Psoas muscle (tissue), 8 donors: ENCODE measurements around the gene AMBRA1. TPM values are rescaled to one million over a fixed set of nuclear protein-coding genes. Genes with fewer than 3 reads are reported as not detected.

Experiments used
- ATAC-seq, 4 donors: fragments of 200-7000 bp; cut with Tn5 transposase; one replicate each; pipeline ENCODE4 v1.9.1; 2020; ENCODE audit warnings: moderate library complexity in 3 of 4, mild to moderate bottlenecking in 2 of 4
- DNase-seq, 2 donors: peaks; one replicate each; pipeline ENCODE4 v3.0.0-alpha.2; 2020
- H3K27ac ChIP-seq: fragments of 200-600 bp; one replicate; pipeline ENCODE4 v1.8.0; 2022
- H3K27me3 ChIP-seq, 3 donors: fragments of 200-600 bp in 1 of 3; one replicate each; pipeline versions ENCODE4 v1.6.1 to v1.8.0; 2013 to 2022; ENCODE audit warnings: low read length in 2 of 3, mild to moderate bottlenecking in 2 of 3, moderate library complexity in 1 of 3; ENCODE audit not compliant: insufficient read depth in 3 of 3
- H3K36me3 ChIP-seq, 2 donors: fragments of 200-600 bp in 1 of 2; one replicate each; pipeline versions ENCODE4 v1.6.1 to v1.8.0; 2013 to 2022; ENCODE audit warnings: low read depth in 1 of 2, mild to moderate bottlenecking in 1 of 2, moderate library complexity in 1 of 2; ENCODE audit not compliant: insufficient read depth in 1 of 2
- H3K4me1 ChIP-seq: fragments of 200-600 bp; one replicate; pipeline ENCODE4 v1.8.0; 2022
- H3K4me3 ChIP-seq: fragments of 200-600 bp; one replicate; pipeline ENCODE4 v1.8.0; 2022; ENCODE audit warnings: mild to moderate bottlenecking
- H3K9me3 ChIP-seq: fragments of 200-600 bp; one replicate; pipeline ENCODE4 v1.8.0; 2022
- CTCF ChIP-seq: fragments of 200-600 bp; IDR thresholded peaks from one replicate; pipeline ENCODE4 v1.8.0; 2022; ENCODE audit warnings: antibody characterized with exemption
- WGBS, 3 donors: extraction: QIAGEN DNeasy Blood & Tissue Kit; methylation state at CpG; one replicate each; pipeline versions ENCODE4 v1.1.6 to v1.1.7; 2013; 5-methylcytosine and 5-hydroxymethylcytosine counted together
- intact Hi-C, 2 donors: fragments of 100-400 bp; cut with DNase I; formaldehyde crosslinking; loops; one replicate each; pipeline versions ENCODE4 v1.11.0 to v1.14.2; 2022
- polyA plus RNA-seq, 3 donors: library from polyadenylated mRNA; stranded (reverse); fragments of 200-250 nt; gene quantifications; one replicate each; pipeline ENCODE4 v1.2.3, GENCODE V29; 2013
- total RNA-seq, 4 donors: library from RNA; stranded (reverse); fragmentation: NEBNext Ultra II Directional in 2 of 4; extraction: Animal tissue kit (Norgen Biotek cat#: 25700) in 2 of 4; gene quantifications; one replicate each; pipeline versions ENCODE4 v1.2.1 to v1.2.4, GENCODE V29; 2021 to 2023
- donor health status: healthy with polysubstance abuse.
- donor health status: DM: no; HTN: no; CAD: no; lungs with moderate emphysema.
- donor health status: Bipolar disorder and iron deficiency.
- donor health status: healthy.
- donor health status: DM: yes; HTN: yes; CAD: no.
- donor health status: DM: no; HTN: no; CAD: no.
- donor health status: DM: no; HTN: no; CAD: no.
- donor health status: DM: yes; HTN: yes; CAD: no.

AMBRA1 gene
- total and polyA plus RNA-seq, 7 donors: 5.1 to 23.5 (median 10.8) TPM

DNA sequence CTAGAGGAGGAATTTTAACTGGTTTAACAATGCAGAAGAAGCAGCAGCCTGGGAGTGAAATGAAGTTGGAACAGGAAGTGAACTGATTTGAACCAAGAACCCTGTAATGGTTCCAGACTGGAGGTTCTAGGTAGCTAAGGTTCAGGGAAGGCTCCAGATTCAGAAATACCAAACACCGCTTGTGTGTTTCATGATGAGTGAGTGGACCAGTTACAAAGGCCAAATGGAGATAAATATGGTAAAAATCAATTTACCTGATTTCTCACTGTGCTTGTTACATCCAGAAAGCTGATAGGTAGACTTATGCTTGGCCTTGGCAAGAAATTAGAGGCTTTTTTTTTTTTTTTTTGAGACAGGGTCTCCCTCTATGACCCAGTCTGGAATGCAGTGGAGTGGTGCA lies 36.4 kb upstream of the AMBRA1 start:
- Histone ChIP-seq H3K4me3 (no peak overlapping the region), H3K27me3 (no peaks in the 10 kb centered on the region), H3K9me3 (no peaks in the 10 kb centered on the region), H3K4me1 (no peaks in the 10 kb centered on the region), H3K36me3 (peaks cover 0 to 75% of the 10 kb centered on the region in 2 donors), H3K27ac (no peak overlapping the region)
- intact Hi-C loops: no loop called here
- DNase-seq (no peak), ATAC-seq (no peak)
- TF ChIP-seq CTCF: no peak
- WGBS, 3 donors: 96 to 100% (median 100%) methylated on average over 1 of the region's 1 CpG

DNA sequence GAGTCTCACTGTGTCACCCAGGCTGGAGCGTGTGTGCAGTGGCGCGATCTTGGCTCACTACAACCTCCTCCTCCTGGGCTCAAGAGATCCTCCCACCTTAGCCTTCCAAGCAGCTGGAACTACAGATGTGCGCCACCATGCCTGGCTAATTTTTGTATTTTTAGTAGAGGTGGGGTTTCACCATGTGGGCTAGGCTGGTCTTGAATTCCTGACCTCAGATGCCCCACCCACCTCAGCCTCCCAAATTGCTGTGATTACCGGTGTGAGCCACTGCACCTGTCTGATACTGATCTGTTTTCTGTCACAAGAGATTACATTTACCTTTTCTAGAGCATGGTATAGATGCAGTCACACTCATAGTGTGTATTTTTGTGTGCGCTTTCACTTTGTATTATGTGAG lies 35.1 kb upstream of the AMBRA1 start:
- Histone ChIP-seq H3K4me3 (no peak overlapping the region), H3K27ac (no peak overlapping the region), H3K4me1 (no peaks in the 10 kb centered on the region), H3K9me3 (no peaks in the 10 kb centered on the region), H3K27me3 (no peaks in the 10 kb centered on the region), H3K36me3 (peaks cover 0 to 80% of the 10 kb centered on the region in 2 donors)
- 71 to 82% (median 74%) methylated on average over 6 of the region's 6 CpGs for WGBS, 3 donors
- DNase-seq (no peak), ATAC-seq (no peak)
- TF ChIP-seq CTCF: no peak
- intact Hi-C loops: no loop called here

- TF ChIP-seq CTCF: no peak
- WGBS, 3 donors: 88 to 97% (median 96%) methylated on average over 3 of the region's 3 CpGs
- H3K27me3 ChIP-seq: no peaks in the 10 kb centered on the region
- H3K4me1 ChIP-seq: no peaks in the 10 kb centered on the region
- H3K4me3 ChIP-seq: no peak overlapping the region
- DNase-seq (no peak), ATAC-seq (no peak)
- peaks cover 2 to 82% of the 10 kb centered on the region in 2 donors for H3K36me3 ChIP-seq
- intact Hi-C loops: no loop called here
- no peaks in the 10 kb centered on the region for H3K9me3 ChIP-seq
- H3K27ac ChIP-seq: no peak overlapping the region
These were observed 31.6 kb upstream of the AMBRA1 start for GRCh38 chr11:46625406-46625805.

DNA sequence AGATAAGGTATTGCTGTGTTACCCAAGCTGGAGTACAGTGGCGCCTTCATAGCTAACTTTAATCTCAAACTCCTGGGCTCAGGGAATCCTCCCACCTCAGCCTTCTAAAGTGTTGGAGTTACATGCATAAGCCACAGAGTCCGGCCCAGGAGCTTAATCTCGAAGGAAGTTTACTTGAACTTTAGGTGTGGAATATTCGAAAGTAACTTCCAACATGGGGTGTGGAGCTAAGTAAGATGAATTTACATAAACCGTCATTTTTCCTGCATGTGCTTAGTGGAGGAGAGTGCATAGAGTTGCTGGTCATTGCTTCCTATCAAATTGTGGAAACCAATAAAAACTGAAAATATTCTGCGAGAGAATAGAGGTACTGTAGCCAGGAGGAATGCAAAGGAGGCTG lies 25.0 kb upstream of the AMBRA1 start:
- Histone ChIP-seq H3K36me3 (peaks cover 2 to 34% of the 10 kb centered on the region in 2 donors), H3K9me3 (no peaks in the 10 kb centered on the region), H3K27ac (peak overlapping the region; percentile 97), H3K4me1 (peaks cover 23% of the 10 kb centered on the region), H3K27me3 (no peaks in the 10 kb centered on the region), H3K4me3 (peak overlapping the region; percentile 83)
- 75 to 80% (median 79%) methylated on average over 6 of the region's 6 CpGs for WGBS, 3 donors
- intact Hi-C loops: loop anchor here (5.0 to 10.0 kb wide), 4 partner anchors 52 to 227 kb away; partner anchors contain the start of gene CHRM4 (in 2 of the 2)
- DNase-seq (no peak), ATAC-seq (no peak)
- TF ChIP-seq CTCF: no peak

DNA sequence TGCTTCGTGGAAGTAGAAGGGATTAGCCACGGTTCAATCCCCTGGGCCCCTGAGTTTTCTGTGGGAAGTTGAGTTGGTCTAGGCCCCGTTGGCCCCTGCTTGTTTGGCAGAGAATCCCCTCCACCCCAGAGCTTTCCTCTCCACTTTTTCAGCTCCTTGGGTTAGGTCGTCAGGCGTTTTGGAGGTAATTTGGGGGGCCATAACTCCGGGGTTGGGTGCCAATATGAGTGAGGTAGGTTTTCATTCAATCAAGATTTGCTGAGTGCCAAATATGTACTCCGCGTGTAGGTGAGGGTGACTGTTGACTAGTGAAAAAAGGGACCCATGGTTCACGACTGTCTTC lies 24.1 kb upstream of the AMBRA1 start:
- intact Hi-C loops: loop anchor here (2.0 to 10.0 kb wide), 5 partner anchors 51 to 226 kb away; partner anchors contain the start of gene CHRM4 (in 2 of the 2)
- H3K36me3 ChIP-seq: peaks cover 0 to 29% of the 10 kb centered on the region in 2 donors
- H3K4me3 ChIP-seq: peak overlapping the region; percentile 83
- peak overlapping the region; percentile 97 for H3K27ac ChIP-seq
- WGBS, 3 donors: 1 to 2% (median 2%) methylated on average over 9 of the region's 9 CpGs
- TF ChIP-seq CTCF: no peak
- no peaks in the 10 kb centered on the region for H3K27me3 ChIP-seq
- no peak for ATAC-seq
- no peaks in the 10 kb centered on the region for H3K9me3 ChIP-seq
- peaks cover 23% of the 10 kb centered on the region for H3K4me1 ChIP-seq
- no peak for DNase-seq
